Hypothalamus (tissue), 51 donors: ENCODE results near the gene MACROD2.
A peak's percentile ranks its signal among the peaks of the same experiment; 100 is the strongest.

ENCODE experiments used
- DNase-seq, 51 donors: peaks; one replicate each; lab custom pipeline; 2025; lab: John Stamatoyannopoulos, UW

Gene MACROD2

GRCh38 chr20:15059438-15059837 is 1064.1 kb downstream of the MACROD2 start:
- DNase-seq: no peak

- no peak for DNase-seq
Measured at GRCh38 chr20:15060265-15061060, 1065.1 kb downstream of the MACROD2 start.

GRCh38 chr20:15061061-15061430 is 1065.7 kb downstream of the MACROD2 start:
- peak in 1 of 51 donors; percentile 29 for DNase-seq

GRCh38 chr20:15061955-15062354 is 1066.6 kb downstream of the MACROD2 start:
- DNase-seq: no peak

GRCh38 chr20:15063081-15063480 is 1067.8 kb downstream of the MACROD2 start:
- no peak for DNase-seq

- DNase-seq: no peak
Measured at GRCh38 chr20:15064741-15065140, 1069.4 kb downstream of the MACROD2 start.

GRCh38 chr20:15065794-15066193 is 1070.5 kb downstream of the MACROD2 start:
- no peak for DNase-seq

- DNase-seq: no peak
Measured at GRCh38 chr20:15068486-15068885, 1073.2 kb downstream of the MACROD2 start.

GRCh38 chr20:15069355-15069754 is 1074.0 kb downstream of the MACROD2 start:
- no peak for DNase-seq

- no peak for DNase-seq
Measured at GRCh38 chr20:15071085-15071808, 1075.9 kb downstream of the MACROD2 start.

GRCh38 chr20:15072316-15072715 is 1077.0 kb downstream of the MACROD2 start:
- no peak for DNase-seq

GRCh38 chr20:15075586-15075985 is 1080.3 kb downstream of the MACROD2 start:
- DNase-seq: no peak

GRCh38 chr20:15076785-15077184 is 1081.5 kb downstream of the MACROD2 start:
- no peak for DNase-seq

- DNase-seq: no peak
Measured at GRCh38 chr20:15077733-15078250, 1082.5 kb downstream of the MACROD2 start.

GRCh38 chr20:15079594-15080340 is 1084.5 kb downstream of the MACROD2 start:
- DNase-seq: no peak

- DNase-seq: no peak
Measured at GRCh38 chr20:15081261-15081660, 1085.9 kb downstream of the MACROD2 start.

GRCh38 chr20:15091421-15092037 is 1096.2 kb downstream of the MACROD2 start:
- DNase-seq: no peak

- no peak for DNase-seq
Measured at GRCh38 chr20:15098351-15098750, 1103.0 kb downstream of the MACROD2 start.

GRCh38 chr20:15099130-15099529 is 1103.8 kb downstream of the MACROD2 start:
- no peak for DNase-seq

GRCh38 chr20:15100506-15101160 is 1105.3 kb downstream of the MACROD2 start:
- no peak for DNase-seq
